GM20000 (cell line): ENCODE data around the gene RPL38.

ENCODE experiments used
- DNase-seq: peaks from one replicate; pipeline ENCODE4 v3.0.0; 2012; ENCODE audit warnings: low spot score
- CTCF ChIP-seq: IDR thresholded peaks from 2 replicates; pipeline ENCODE4 v1.5.1; 2012; ENCODE audit warnings: mild to moderate bottlenecking, control low read depth; ENCODE audit errors: extremely low read depth, missing control alignments

The RPL38 gene

GRCh38 chr17:74160656-74161502 lies 42.6 kb upstream of the RPL38 start:
- no peak for DNase-seq
- TF ChIP-seq CTCF = no peak

GRCh38 chr17:74161503-74161875 lies 42.0 kb upstream of the RPL38 start:
- no peak for TF ChIP-seq CTCF
- no peak for DNase-seq

GRCh38 chr17:74163271-74163821 lies 40.1 kb upstream of the RPL38 start:
- no peak for TF ChIP-seq CTCF
- no peak for DNase-seq

- DNase-seq = no peak
- no peak for TF ChIP-seq CTCF
Measured at GRCh38 chr17:74163836-74164235, 39.6 kb upstream of the RPL38 start.

GRCh38 chr17:74164446-74165045 lies 38.9 kb upstream of the RPL38 start:
- no peak for TF ChIP-seq CTCF
- no peak for DNase-seq

GRCh38 chr17:74165797-74166365 lies 37.6 kb upstream of the RPL38 start:
- no peak for TF ChIP-seq CTCF
- DNase-seq = no peak

GRCh38 chr17:74170924-74171323 lies 32.6 kb upstream of the RPL38 start:
- TF ChIP-seq CTCF = no peak
- DNase-seq = no peak
